Measurements from ENCODE around the gene FBXL16.

Gene FBXL16

DNA sequence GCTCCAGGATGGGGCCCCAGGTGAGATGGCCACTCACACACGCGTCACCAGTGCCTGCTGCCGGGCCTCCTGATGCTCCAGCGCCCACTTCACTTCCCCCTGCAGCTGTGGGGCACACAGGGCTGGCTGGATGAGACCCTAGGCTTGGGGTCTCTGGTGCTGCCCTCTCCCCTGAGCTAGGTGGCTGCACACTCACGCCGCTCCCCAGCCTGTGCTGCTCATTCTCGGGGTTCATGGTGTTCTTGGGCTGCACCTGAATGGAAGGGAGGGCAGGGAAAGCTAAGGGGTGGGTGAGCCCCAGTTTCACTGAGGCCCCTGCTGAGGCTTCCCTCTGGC lies 19.4 kb upstream of the FBXL16 start:
- H3K4me3 ChIP-seq (ENCODE audit: low read depth, low read length), result no peak overlapping the region
- TF ChIP-seq POLR2A (IDR thresholded peaks at IDR 0.05; ENCODE audit: extremely low read depth, insufficient read length), result no peak
- no peak for TF ChIP-seq MYC (IDR thresholded peaks at IDR 0.05; ENCODE audit: low read depth, low read length)
- TF ChIP-seq, protein P1, sequence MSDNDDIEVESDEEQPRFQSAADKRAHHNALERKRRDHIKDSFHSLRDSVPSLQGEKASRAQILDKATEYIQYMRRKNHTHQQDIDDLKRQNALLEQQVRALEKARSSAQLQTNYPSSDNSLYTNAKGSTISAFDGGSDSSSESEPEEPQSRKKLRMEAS (IDR thresholded peaks at IDR 0.05; ENCODE audit: low read depth, low read length), result no peak
- TF ChIP-seq, protein P2, sequence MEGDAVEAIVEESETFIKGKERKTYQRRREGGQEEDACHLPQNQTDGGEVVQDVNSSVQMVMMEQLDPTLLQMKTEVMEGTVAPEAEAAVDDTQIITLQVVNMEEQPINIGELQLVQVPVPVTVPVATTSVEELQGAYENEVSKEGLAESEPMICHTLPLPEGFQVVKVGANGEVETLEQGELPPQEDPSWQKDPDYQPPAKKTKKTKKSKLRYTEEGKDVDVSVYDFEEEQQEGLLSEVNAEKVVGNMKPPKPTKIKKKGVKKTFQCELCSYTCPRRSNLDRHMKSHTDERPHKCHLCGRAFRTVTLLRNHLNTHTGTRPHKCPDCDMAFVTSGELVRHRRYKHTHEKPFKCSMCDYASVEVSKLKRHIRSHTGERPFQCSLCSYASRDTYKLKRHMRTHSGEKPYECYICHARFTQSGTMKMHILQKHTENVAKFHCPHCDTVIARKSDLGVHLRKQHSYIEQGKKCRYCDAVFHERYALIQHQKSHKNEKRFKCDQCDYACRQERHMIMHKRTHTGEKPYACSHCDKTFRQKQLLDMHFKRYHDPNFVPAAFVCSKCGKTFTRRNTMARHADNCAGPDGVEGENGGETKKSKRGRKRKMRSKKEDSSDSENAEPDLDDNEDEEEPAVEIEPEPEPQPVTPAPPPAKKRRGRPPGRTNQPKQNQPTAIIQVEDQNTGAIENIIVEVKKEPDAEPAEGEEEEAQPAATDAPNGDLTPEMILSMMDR (IDR thresholded peaks at IDR 0.05; ENCODE audit: low read depth, low read length), result no peak
- DNase-seq (ENCODE audit: low read depth), result no peak

DNA sequence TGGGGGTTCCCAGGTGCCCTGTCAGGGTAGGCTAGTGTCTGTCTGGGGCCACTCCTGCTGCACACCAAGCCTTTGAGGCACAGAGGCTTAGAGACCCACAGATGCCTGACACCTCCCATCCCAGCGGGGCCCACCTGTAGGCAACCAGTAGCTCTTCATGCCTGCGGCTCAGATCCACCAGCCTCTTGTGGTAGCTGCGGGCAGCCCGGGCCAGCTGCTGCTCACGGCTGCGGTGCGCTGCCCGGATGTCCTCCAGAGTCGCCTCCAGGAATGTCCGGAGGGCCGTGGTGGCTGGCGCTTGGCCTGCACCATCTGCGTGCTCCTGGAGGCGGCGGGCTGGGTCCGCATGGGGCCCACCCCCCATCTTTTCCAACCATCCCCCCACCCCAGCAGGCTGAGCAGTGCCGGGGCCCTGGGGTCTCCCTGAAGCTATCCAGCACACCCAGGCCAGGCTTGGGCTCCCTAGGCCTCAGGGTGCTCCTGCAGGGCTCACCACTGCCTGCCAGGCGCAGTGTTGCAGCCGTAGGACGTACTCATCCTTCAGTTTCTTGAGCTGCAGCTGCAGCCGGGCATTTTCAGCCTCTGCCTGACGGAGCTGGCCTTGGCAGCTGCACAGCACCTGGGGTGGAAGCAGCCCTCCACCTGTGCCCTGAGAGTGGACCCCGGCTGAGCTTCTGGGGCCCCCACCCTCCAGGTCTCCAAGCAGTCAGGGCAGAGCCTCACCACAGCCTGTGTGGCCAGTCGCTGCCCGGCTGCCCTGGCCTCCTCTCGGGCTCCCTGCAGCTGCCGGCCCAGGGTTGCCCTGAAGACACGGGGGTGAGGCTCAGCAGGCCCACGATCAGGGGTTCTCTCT lies 18.8 kb upstream of the FBXL16 start:
- H3K4me3 ChIP-seq (ENCODE audit: low read depth, low read length), result no peak overlapping the region
- TF ChIP-seq, protein P2 (IDR thresholded peaks at IDR 0.05; ENCODE audit: low read depth, low read length), result no peak
- TF ChIP-seq MYC (IDR thresholded peaks at IDR 0.05; ENCODE audit: low read depth, low read length) (no peak), POLR2A (IDR thresholded peaks at IDR 0.05; ENCODE audit: extremely low read depth, insufficient read length) (no peak)
- TF ChIP-seq, protein P1 (IDR thresholded peaks at IDR 0.05; ENCODE audit: low read depth, low read length), result no peak
- DNase-seq (ENCODE audit: low read depth), result no peak

DNA sequence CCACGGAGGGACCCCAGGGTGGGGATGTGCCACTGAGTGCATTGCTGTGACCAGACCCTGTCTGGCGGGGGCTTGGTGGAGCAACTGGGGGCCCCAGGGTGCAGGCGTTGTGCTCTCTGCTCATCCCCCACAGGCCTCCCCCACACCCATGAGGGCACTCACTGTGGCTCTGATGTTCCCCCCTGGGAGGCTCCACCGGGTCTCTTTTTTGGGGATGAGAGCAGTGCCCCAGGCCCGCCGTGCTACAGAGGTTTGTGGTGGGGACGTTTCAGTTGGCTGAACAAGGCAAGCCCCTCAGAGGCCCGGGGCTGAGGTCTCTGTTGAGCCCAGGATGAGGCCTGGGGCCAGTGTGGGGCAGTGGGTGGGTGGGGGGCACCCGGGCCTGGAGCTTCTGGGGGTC lies 18.1 kb upstream of the FBXL16 start:
- no peak overlapping the region for H3K4me3 ChIP-seq (ENCODE audit: low read depth, low read length)
- TF ChIP-seq MYC (IDR thresholded peaks at IDR 0.05; ENCODE audit: low read depth, low read length) (no peak), POLR2A (IDR thresholded peaks at IDR 0.05; ENCODE audit: extremely low read depth, insufficient read length) (no peak)
- TF ChIP-seq, protein P1 (IDR thresholded peaks at IDR 0.05; ENCODE audit: low read depth, low read length), result no peak
- TF ChIP-seq, protein P2 (IDR thresholded peaks at IDR 0.05; ENCODE audit: low read depth, low read length), result no peak
- DNase-seq (ENCODE audit: low read depth), result no peak

DNA sequence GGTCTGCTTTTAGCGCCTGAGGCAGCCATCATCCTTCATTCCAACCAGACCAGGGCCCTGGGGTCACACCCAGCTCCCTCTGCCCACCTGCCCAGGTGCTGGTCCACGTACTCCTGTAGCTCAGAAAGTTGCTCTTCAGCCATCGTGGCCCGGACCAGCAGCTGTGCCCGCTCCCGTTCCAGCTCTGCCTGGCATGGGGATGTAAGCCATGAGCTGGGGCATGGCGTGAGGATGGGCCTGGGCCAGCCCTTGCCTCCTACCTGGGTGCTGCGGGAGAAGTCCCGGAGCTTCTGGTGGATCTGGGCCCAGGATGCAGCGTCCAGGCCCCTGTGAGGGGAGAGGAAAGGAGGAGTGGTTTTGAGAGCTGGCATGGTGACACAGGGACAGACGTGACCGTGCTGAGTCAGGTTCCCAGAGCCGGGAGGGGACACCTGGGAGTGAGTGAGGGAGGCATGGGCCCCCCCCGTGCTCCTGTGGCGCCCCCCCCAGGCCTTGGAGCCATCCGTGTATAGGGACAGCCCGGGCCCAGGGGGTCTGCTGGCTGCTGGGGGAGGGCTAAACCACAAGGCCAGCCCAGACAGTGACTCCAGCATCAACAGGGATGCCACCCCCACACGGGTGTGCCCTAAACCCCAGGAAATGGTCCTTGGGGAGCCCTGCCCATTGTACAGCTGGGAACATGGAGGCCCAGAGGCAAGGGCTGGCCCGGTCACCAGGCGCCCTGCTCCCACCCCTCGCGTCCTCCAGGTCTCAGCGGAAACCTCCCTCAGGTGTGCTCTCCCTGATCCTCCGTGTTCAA lies 17.4 kb upstream of the FBXL16 start:
- TF ChIP-seq MYC (IDR thresholded peaks at IDR 0.05; ENCODE audit: low read depth, low read length) (no peak), POLR2A (IDR thresholded peaks at IDR 0.05; ENCODE audit: extremely low read depth, insufficient read length) (no peak)
- TF ChIP-seq, protein P1 (IDR thresholded peaks at IDR 0.05; ENCODE audit: low read depth, low read length), result no peak
- TF ChIP-seq, protein P2 (IDR thresholded peaks at IDR 0.05; ENCODE audit: low read depth, low read length), result no peak
- no peak for DNase-seq (ENCODE audit: low read depth)
- no peak overlapping the region for H3K4me3 ChIP-seq (ENCODE audit: low read depth, low read length)

DNA sequence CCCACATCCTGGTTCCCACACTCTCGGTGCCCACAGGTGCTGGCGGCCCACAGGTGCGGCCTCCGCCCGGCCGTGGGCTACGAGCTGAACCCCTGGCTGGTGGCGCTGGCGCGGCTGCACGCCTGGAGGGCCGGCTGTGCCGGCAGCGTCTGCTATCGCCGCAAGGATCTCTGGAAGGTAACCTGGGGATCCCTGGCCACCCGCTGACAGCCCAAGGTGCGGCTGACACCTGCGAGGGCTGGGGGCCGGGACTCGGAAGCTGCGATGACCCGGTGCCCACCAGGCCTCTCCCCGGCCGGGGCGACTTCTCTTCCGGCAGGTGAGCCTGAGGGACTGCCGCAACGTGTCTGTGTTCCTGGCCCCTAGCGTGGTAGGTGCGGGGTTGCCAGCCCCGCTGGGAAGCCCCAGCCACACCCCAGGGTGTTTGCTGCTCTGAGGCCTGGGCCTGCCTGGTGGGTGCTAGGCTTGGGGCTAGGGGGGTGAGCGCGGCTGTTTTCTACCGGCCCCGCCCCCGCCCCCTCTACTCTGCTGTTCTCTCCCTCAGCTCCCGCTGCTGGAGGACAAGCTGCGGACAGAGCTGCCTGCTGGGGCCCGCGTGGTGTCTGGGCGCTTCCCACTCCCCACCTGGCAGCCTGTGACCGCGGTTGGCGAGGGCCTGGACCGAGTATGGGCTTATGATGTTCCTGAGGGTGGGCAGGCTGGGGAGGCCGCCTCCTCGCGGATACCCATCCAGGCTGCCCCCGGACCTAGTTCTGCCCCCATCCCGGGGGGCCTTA lies 16.4 kb upstream of the FBXL16 start:
- H3K4me3 ChIP-seq (ENCODE audit: low read depth, low read length), result peak overlapping the region; percentile 30
- TF ChIP-seq, protein P1 (IDR thresholded peaks at IDR 0.05; ENCODE audit: low read depth, low read length), result no peak
- TF ChIP-seq, protein P2 (IDR thresholded peaks at IDR 0.05; ENCODE audit: low read depth, low read length), result no peak
- TF ChIP-seq MYC (IDR thresholded peaks at IDR 0.05; ENCODE audit: low read depth, low read length), result no peak
- TF ChIP-seq POLR2A (IDR thresholded peaks at IDR 0.05; ENCODE audit: extremely low read depth, insufficient read length), result no peak
- no peak for DNase-seq (ENCODE audit: low read depth)
